NCI-H460 (cell line): ENCODE data around the gene SPINDOC. TPM values are rescaled to one million over a fixed set of nuclear protein-coding genes. Genes with fewer than 3 reads are reported as not detected.
"Not testable (repeated sequence)": the region's sequence is repeated elsewhere in the genome, so short reads cannot be mapped to it uniquely, and the experiment has no call there.

Source experiments
- DNase-seq: peaks from one replicate; pipeline ENCODE4 v3.0.0-alpha.2; 2016; ENCODE audit warnings: low read depth; ENCODE audit errors: extremely low read depth
- polyA plus RNA-seq: library from polyadenylated mRNA; depleted of rRNA; stranded (reverse); fragments of >200 nt; gene quantifications from 2 replicates; pipeline ENCODE4 v1.2.3, GENCODE V29; 2014; cell fraction: nucleus; rRNA removed
- total RNA-seq: library from RNA; depleted of rRNA; stranded (reverse); fragments of >200 nt; shearing (Covaris generic); gene quantifications from 2 replicates; pipeline ENCODE4 v1.2.3, GENCODE V29; 2014; rRNA removed

Gene SPINDOC
- total RNA-seq: 15.7 and 17.4 TPM in 2 replicates
- 12.1 and 27.1 TPM in 2 replicates for polyA plus RNA-seq

GRCh38 chr11:63813035-63813562, at the start of gene SPINDOC:
SPINDOC (plus strand) TSS chr11:63813456; CDS start chr11:63813687, 231 bp downstream.
- peak; percentile 50 for DNase-seq

GRCh38 chr11:63763496-63764339, 49.5 kb upstream of the SPINDOC start:
- no peak for DNase-seq

GRCh38 chr11:63764340-63764678, 48.9 kb upstream of the SPINDOC start:
- no peak for DNase-seq

GRCh38 chr11:63764679-63765647, 48.3 kb upstream of the SPINDOC start:
- DNase-seq: no peak

- DNase-seq: no peak
These were observed 47.5 kb upstream of the SPINDOC start for GRCh38 chr11:63765688-63766241.

GRCh38 chr11:63766531-63767235, 46.6 kb upstream of the SPINDOC start:
- no peak for DNase-seq

- no peak for DNase-seq
These were observed 46.0 kb upstream of the SPINDOC start for GRCh38 chr11:63767267-63767564.

- no peak for DNase-seq
These were observed 45.6 kb upstream of the SPINDOC start for GRCh38 chr11:63767565-63768236.

GRCh38 chr11:63768237-63769041, 44.8 kb upstream of the SPINDOC start, which contains the start of gene ZFTA:
ZFTA (minus strand) TSS chr11:63768775; CDS start chr11:63768622, 153 bp downstream.
- peak; percentile 24 for DNase-seq

- DNase-seq: no peak
These were observed 44.1 kb upstream of the SPINDOC start for GRCh38 chr11:63769042-63769713.

GRCh38 chr11:63769714-63770455, 43.4 kb upstream of the SPINDOC start:
- DNase-seq: no peak

- no peak for DNase-seq
These were observed 42.5 kb upstream of the SPINDOC start for GRCh38 chr11:63770763-63771162.

GRCh38 chr11:63771741-63772318, 41.4 kb upstream of the SPINDOC start:
- not testable (repeated sequence) for DNase-seq

GRCh38 chr11:63775191-63775590, 38.1 kb upstream of the SPINDOC start:
- no peak for DNase-seq

GRCh38 chr11:63779039-63779438, 34.2 kb upstream of the SPINDOC start:
- DNase-seq: no peak

- no peak for DNase-seq
These were observed 30.5 kb upstream of the SPINDOC start for GRCh38 chr11:63782749-63783148.

- DNase-seq: no peak
These were observed 29.2 kb upstream of the SPINDOC start for GRCh38 chr11:63783925-63784592.
